HT-29 (cell line): ENCODE measurements around the gene NUDT8. TPM values are rescaled to one million over a fixed set of nuclear protein-coding genes. Genes with fewer than 3 reads are reported as not detected.
"Not testable (repeated sequence)": the region's sequence is repeated elsewhere in the genome, so short reads cannot be mapped to it uniquely, and the experiment has no call there.

Source experiments
- DNase-seq: peaks from one replicate; pipeline ENCODE4 v3.0.0-alpha.2; 2015; ENCODE audit warnings: low spot score
- total RNA-seq: library from RNA; depleted of rRNA; stranded (reverse); fragments of >200 nt; shearing (Covaris generic); gene quantifications from 2 replicates; pipeline ENCODE4 v1.2.3, GENCODE V29; 2014

Gene NUDT8
- total RNA-seq, 1 experiment from 2014 or later = 72.9 TPM

- no peak for DNase-seq
These were observed 889 bp downstream of the NUDT8 start for GRCh38 chr11:67628710-67629385.

- no peak for DNase-seq
These were observed 1.7 kb downstream of the NUDT8 start for GRCh38 chr11:67627812-67628624.

GRCh38 chr11:67627441-67627811 lies 2.3 kb downstream of the NUDT8 start:
- no peak for DNase-seq

GRCh38 chr11:67626970-67627369 lies 2.8 kb downstream of the NUDT8 start:
- no peak for DNase-seq

GRCh38 chr11:67626131-67626833 lies 3.5 kb downstream of the NUDT8 start:
- not testable (repeated sequence) for DNase-seq

GRCh38 chr11:67623795-67624194 lies 5.9 kb downstream of the NUDT8 start:
- DNase-seq = not testable (repeated sequence)

- DNase-seq = not testable (repeated sequence)
These were observed 6.8 kb downstream of the NUDT8 start for GRCh38 chr11:67622905-67623304.

GRCh38 chr11:67621928-67622327 lies 7.8 kb downstream of the NUDT8 start:
- not testable (repeated sequence) for DNase-seq

- DNase-seq = not testable (repeated sequence)
These were observed 9.1 kb downstream of the NUDT8 start for GRCh38 chr11:67620621-67621020.

GRCh38 chr11:67619683-67620618 lies 9.8 kb downstream of the NUDT8 start:
- not testable (repeated sequence) for DNase-seq

- not testable (repeated sequence) for DNase-seq
These were observed 10.7 kb downstream of the NUDT8 start for GRCh38 chr11:67618901-67619659.

GRCh38 chr11:67617243-67617953 lies 12.3 kb downstream of the NUDT8 start:
- DNase-seq = no peak

- no peak for DNase-seq
These were observed 13.1 kb downstream of the NUDT8 start for GRCh38 chr11:67616431-67617242.

GRCh38 chr11:67615728-67616430 lies 13.9 kb downstream of the NUDT8 start:
- DNase-seq = no peak

GRCh38 chr11:67614730-67615714 lies 14.7 kb downstream of the NUDT8 start:
- peak; percentile 76 for DNase-seq

GRCh38 chr11:67613960-67614715 lies 15.6 kb downstream of the NUDT8 start:
- peak; percentile 77 for DNase-seq
